OCI-LY7 (cell line): ENCODE measurements around the gene DENND1A.

ENCODE experiments used
- EZH2phosphoT487 ChIP-seq: fragments of 200-600 bp; sonication (generic); IDR thresholded peaks from 2 replicates; pipeline ENCODE4 v1.6.1; 2018; ENCODE audit warnings: low read depth, borderline replicate concordance, mild to moderate bottlenecking, mixed run types, antibody characterized with exemption, low read length, moderate library complexity, mixed read lengths
- TF ChIP-seq, protein P1 (sequence below): fragments of 200-600 bp; sonication (generic); conservative IDR thresholded peaks from 2 replicates; pipeline ENCODE4 v1.5.1; 2014; ENCODE audit warnings: mild to moderate bottlenecking, antibody characterized with exemption, low read length, moderate library complexity, mixed read lengths

DNA sequence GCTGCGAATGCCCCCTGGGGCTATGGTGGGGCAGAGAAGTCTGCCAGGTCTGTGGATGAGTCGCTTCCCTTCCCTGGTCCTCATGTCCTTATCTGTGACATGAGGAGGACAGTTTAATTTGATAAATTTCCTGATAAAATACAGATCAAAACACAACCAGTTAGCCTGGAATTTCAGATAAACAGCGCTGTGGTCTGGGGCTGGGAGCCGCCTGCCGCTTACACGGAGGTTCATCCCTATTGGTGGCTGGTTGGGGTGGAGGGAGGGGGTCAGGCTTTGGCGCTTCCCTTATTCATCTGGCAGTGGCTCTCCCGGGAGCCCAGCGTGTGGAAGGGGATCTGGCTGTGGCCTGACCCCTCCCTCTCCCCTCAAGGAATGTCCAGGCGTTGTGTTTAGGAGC lies 556.0 kb downstream of the DENND1A start:
- TF ChIP-seq, protein P1, sequence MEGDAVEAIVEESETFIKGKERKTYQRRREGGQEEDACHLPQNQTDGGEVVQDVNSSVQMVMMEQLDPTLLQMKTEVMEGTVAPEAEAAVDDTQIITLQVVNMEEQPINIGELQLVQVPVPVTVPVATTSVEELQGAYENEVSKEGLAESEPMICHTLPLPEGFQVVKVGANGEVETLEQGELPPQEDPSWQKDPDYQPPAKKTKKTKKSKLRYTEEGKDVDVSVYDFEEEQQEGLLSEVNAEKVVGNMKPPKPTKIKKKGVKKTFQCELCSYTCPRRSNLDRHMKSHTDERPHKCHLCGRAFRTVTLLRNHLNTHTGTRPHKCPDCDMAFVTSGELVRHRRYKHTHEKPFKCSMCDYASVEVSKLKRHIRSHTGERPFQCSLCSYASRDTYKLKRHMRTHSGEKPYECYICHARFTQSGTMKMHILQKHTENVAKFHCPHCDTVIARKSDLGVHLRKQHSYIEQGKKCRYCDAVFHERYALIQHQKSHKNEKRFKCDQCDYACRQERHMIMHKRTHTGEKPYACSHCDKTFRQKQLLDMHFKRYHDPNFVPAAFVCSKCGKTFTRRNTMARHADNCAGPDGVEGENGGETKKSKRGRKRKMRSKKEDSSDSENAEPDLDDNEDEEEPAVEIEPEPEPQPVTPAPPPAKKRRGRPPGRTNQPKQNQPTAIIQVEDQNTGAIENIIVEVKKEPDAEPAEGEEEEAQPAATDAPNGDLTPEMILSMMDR = no peak
- no peak for TF ChIP-seq EZH2phosphoT487
